ENCODE results near the gene ACSM5. TPM values are rescaled to one million over a fixed set of nuclear protein-coding genes. Genes with fewer than 3 reads are reported as not detected.
"Not testable (repeated sequence)": the region's sequence is repeated elsewhere in the genome, so short reads cannot be mapped to it uniquely, and the experiment has no call there.

ACSM5 gene
- total and polyA plus RNA-seq, 2 experiments from 2014 or later, result not detected

DNA sequence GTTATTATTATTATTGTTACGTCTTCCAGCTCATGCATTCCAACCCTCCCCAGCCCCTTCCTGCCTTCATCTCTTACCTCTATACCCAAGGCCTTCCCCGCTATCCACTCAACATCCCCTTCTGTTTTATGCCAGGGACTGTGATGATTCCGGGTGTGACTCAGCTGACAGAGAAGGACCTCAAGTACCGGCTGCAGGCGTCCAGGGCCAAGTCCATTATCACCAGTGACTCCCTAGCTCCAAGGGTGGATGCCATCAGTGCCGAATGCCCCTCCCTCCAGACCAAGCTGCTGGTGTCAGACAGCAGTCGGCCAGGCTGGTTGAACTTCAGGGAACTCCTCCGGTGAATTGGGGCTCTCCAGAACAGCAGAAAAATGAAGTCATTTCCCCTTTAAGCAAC lies 9.8 kb downstream of the ACSM5 start:
- not testable (repeated sequence) for ATAC-seq

DNA sequence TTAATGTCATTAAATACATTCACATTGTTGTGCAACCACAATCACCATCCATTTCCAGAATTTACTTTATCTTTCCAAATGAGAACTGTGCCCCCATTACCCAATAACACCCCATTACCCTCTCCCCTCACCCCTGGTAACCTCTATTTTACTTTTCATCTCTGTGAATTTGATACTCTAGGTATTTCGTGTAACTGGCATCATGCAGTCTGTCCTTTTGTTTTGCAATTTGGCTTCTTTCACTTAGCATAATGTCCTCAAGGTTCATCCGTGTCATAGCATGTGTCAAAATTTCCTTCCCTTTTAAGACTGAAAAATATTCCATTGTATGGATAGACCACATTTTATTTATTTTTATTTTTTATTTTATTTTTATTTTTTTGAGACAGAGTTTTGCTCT lies 12.4 kb downstream of the ACSM5 start:
- not testable (repeated sequence) for H3K4me1 ChIP-seq (ENCODE audit: insufficient read depth); H3K4me3 ChIP-seq; H3K4me1 Mint-ChIP-seq; H4K20me1 ChIP-seq (replicated peaks; ENCODE audit: insufficient read depth); H3K4me3 Mint-ChIP-seq; H3K9me2 ChIP-seq (ENCODE audit: insufficient read depth); H3K79me2 ChIP-seq (replicated peaks; ENCODE audit: insufficient read depth); H3K9me3 Mint-ChIP-seq; H2AFZ ChIP-seq; H3K36me3 Mint-ChIP-seq (ENCODE audit: low read depth); H3K27me3 Mint-ChIP-seq (ENCODE audit: insufficient read depth, low read depth, poor library complexity); H3K27ac Mint-ChIP-seq; H3F3A ChIP-seq (replicated peaks; ENCODE audit: low read depth); H3K4me2 ChIP-seq; ATAC-seq; H3K36me3 ChIP-seq (ENCODE audit: insufficient read depth); H3K27me3 ChIP-seq (ENCODE audit: insufficient read depth); H3K27ac ChIP-seq (ENCODE audit: low read depth); DNase-seq (ENCODE audit: low spot score)

More for the DNA sequence above, 9.8 kb downstream of the ACSM5 start:
- H3K9me3 Mint-ChIP-seq; H3K9me2 ChIP-seq (ENCODE audit: insufficient read depth); H3K36me3 ChIP-seq (ENCODE audit: insufficient read depth); H3K4me2 ChIP-seq; H4K20me1 ChIP-seq (replicated peaks; ENCODE audit: insufficient read depth); H3K27ac ChIP-seq (ENCODE audit: low read depth); DNase-seq (ENCODE audit: low spot score); H3F3A ChIP-seq (replicated peaks; ENCODE audit: low read depth); H3K4me3 ChIP-seq; H2AFZ ChIP-seq; H3K4me1 Mint-ChIP-seq; H3K27me3 ChIP-seq (ENCODE audit: insufficient read depth); H3K79me2 ChIP-seq (replicated peaks; ENCODE audit: insufficient read depth); H3K27ac Mint-ChIP-seq; H3K4me1 ChIP-seq (ENCODE audit: insufficient read depth); H3K27me3 Mint-ChIP-seq (ENCODE audit: insufficient read depth, low read depth, poor library complexity); H3K36me3 Mint-ChIP-seq (ENCODE audit: low read depth); H3K4me3 Mint-ChIP-seq: not testable (repeated sequence)

DNA sequence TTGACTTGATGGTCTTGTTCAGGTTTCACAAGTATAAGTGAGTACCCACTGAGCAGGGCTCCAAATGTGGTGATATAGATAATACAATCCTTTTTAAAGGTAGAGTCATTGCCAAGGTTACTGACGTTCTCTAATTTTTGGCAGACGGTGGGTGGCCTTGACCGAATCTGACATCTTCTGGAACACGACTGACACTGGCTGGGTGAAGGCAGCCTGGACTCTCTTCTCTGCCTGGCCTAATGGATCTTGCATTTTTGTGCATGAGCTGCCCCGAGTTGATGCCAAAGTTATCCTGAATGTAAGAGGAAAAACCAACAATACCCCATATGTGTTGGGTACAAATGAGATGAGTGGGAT lies 14.4 kb downstream of the ACSM5 start:
- H3K79me2 ChIP-seq (replicated peaks; ENCODE audit: insufficient read depth); H3K4me3 Mint-ChIP-seq; H3K27ac ChIP-seq (ENCODE audit: low read depth); H3K27ac Mint-ChIP-seq; H4K20me1 ChIP-seq (replicated peaks; ENCODE audit: insufficient read depth); H3K9me2 ChIP-seq (ENCODE audit: insufficient read depth); H3K4me2 ChIP-seq; H3K36me3 ChIP-seq (ENCODE audit: insufficient read depth); H3K4me3 ChIP-seq; H2AFZ ChIP-seq; H3K4me1 Mint-ChIP-seq; H3K27me3 ChIP-seq (ENCODE audit: insufficient read depth); H3K27me3 Mint-ChIP-seq (ENCODE audit: insufficient read depth, low read depth, poor library complexity); H3K4me1 ChIP-seq (ENCODE audit: insufficient read depth); H3K36me3 Mint-ChIP-seq (ENCODE audit: low read depth); DNase-seq (ENCODE audit: low spot score); H3F3A ChIP-seq (replicated peaks; ENCODE audit: low read depth); H3K9me3 Mint-ChIP-seq; ATAC-seq: not testable (repeated sequence)

DNA sequence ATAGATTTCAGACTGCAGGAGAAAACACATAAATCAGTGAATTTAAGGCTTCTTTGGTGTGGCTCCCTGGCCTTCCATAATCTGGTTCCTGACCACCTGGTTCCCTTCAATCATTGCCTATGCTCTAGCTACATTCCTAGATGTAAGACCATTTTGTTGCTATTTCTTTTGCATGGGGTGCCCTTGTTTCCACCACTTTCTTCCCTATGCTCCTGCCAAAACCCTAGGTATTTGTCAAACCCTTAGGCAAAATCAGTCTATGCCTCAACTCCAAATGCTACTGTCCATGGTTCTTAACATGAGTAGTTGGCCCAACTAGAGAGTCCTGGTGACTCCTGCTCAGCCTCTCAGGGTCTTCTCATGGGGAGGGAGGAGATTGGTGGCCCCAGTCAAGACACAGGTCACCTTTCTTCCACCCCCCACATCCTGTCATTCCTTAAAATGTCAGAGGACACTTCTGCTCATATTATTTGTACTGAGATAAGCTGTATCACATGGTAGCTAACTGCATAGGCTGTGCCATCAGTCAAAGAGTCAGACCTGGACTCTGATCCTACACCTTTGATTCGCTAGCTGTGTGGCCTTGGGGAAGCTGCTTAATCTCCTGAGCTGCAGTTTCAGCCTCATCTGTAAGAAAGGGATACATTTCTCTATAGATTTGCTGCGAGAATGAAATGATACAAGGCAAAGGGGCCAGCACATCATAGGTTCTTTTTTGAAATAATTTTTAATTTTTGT lies 15.0 kb downstream of the ACSM5 start:
- ATAC-seq (no peak), DNase-seq (ENCODE audit: low spot score) (no peak)
- no peak overlapping the region for H3K27ac Mint-ChIP-seq
- H3K4me2 ChIP-seq, result no peak overlapping the region
- H3K9me2 ChIP-seq (ENCODE audit: insufficient read depth), result no peaks in the 10 kb centered on the region
- TF ChIP-seq, protein P1, sequence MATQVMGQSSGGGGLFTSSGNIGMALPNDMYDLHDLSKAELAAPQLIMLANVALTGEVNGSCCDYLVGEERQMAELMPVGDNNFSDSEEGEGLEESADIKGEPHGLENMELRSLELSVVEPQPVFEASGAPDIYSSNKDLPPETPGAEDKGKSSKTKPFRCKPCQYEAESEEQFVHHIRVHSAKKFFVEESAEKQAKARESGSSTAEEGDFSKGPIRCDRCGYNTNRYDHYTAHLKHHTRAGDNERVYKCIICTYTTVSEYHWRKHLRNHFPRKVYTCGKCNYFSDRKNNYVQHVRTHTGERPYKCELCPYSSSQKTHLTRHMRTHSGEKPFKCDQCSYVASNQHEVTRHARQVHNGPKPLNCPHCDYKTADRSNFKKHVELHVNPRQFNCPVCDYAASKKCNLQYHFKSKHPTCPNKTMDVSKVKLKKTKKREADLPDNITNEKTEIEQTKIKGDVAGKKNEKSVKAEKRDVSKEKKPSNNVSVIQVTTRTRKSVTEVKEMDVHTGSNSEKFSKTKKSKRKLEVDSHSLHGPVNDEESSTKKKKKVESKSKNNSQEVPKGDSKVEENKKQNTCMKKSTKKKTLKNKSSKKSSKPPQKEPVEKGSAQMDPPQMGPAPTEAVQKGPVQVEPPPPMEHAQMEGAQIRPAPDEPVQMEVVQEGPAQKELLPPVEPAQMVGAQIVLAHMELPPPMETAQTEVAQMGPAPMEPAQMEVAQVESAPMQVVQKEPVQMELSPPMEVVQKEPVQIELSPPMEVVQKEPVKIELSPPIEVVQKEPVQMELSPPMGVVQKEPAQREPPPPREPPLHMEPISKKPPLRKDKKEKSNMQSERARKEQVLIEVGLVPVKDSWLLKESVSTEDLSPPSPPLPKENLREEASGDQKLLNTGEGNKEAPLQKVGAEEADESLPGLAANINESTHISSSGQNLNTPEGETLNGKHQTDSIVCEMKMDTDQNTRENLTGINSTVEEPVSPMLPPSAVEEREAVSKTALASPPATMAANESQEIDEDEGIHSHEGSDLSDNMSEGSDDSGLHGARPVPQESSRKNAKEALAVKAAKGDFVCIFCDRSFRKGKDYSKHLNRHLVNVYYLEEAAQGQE (IDR thresholded peaks at IDR 0.05; ENCODE audit: unreplicated experiment), result peak; percentile 42
- TF ChIP-seq EZH2 (IDR thresholded peaks at IDR 0.05; ENCODE audit: low read depth, unreplicated experiment), result no peak
- no peaks in the 10 kb centered on the region for H3K4me1 ChIP-seq (ENCODE audit: insufficient read depth)
- H3F3A ChIP-seq (replicated peaks; ENCODE audit: low read depth), result no peaks in the 10 kb centered on the region
- no peak overlapping the region for H3K27ac ChIP-seq (ENCODE audit: low read depth)
- H3K27me3 ChIP-seq (ENCODE audit: insufficient read depth), result no peaks in the 10 kb centered on the region
- H3K36me3 Mint-ChIP-seq (ENCODE audit: low read depth), result no peaks in the 10 kb centered on the region; the same call in 2 of the 3 replicates
- no peaks in the 10 kb centered on the region for H4K20me1 ChIP-seq (replicated peaks; ENCODE audit: insufficient read depth)
- H3K36me3 ChIP-seq (ENCODE audit: insufficient read depth), result no peaks in the 10 kb centered on the region
- no peaks in the 10 kb centered on the region for H3K79me2 ChIP-seq (replicated peaks; ENCODE audit: insufficient read depth)
- no peaks in the 10 kb centered on the region; the same call in 2 of the 3 replicates for H3K9me3 Mint-ChIP-seq
- H3K4me3 ChIP-seq, result no peak overlapping the region
- H3K4me1 Mint-ChIP-seq, result no peaks in the 10 kb centered on the region
- H3K27me3 Mint-ChIP-seq (ENCODE audit: insufficient read depth, low read depth, poor library complexity), result no peaks in the 10 kb centered on the region
- H2AFZ ChIP-seq, result no peak overlapping the region
- no peak overlapping the region for H3K4me3 Mint-ChIP-seq

DNA sequence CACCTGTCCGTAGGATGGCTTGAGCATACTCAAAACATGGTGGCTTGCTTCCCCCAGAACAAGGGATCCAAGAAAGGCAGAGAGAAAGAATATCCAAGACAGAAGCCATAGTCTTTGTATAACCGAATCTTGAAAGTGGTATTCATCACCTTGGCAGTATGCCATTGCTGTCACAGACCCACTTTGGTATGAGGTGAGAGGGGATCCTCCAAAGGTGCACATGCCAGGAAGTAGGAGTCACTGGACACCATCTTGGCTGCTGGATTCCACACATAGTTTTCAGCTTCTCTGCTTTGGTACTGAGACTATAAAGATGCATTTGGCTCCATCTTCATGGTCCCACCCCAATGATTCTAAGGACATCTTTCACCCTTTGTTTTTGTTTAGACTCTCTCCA lies 18.1 kb downstream of the ACSM5 start:
- H4K20me1 ChIP-seq (replicated peaks; ENCODE audit: insufficient read depth); H3K79me2 ChIP-seq (replicated peaks; ENCODE audit: insufficient read depth); ATAC-seq; H3K4me3 Mint-ChIP-seq; H3K4me2 ChIP-seq; H3K27me3 ChIP-seq (ENCODE audit: insufficient read depth); H3K27me3 Mint-ChIP-seq (ENCODE audit: insufficient read depth, low read depth, poor library complexity); H2AFZ ChIP-seq; H3K4me3 ChIP-seq; H3K36me3 Mint-ChIP-seq (ENCODE audit: low read depth); H3K9me3 Mint-ChIP-seq; H3K27ac ChIP-seq (ENCODE audit: low read depth); H3K36me3 ChIP-seq (ENCODE audit: insufficient read depth); H3K27ac Mint-ChIP-seq; DNase-seq (ENCODE audit: low spot score); H3F3A ChIP-seq (replicated peaks; ENCODE audit: low read depth); H3K9me2 ChIP-seq (ENCODE audit: insufficient read depth); H3K4me1 Mint-ChIP-seq; H3K4me1 ChIP-seq (ENCODE audit: insufficient read depth): not testable (repeated sequence)

All from GM23338 (cell line).